Ishikawa (cell line): Measurements from ENCODE around the gene ACSF3.

ENCODE experiments used
- CEBPB ChIP-seq: IDR thresholded peaks from 2 replicates; pipeline ENCODE4 v1.6.1; 2012
- CREB1 ChIP-seq: IDR thresholded peaks from 2 replicates; pipeline ENCODE4 v1.6.1; 2012; ENCODE audit warnings: low read depth
- EGR1 ChIP-seq: IDR thresholded peaks from 2 replicates; pipeline ENCODE4 v1.6.1; 2012
- EP300 ChIP-seq: IDR thresholded peaks from 2 replicates; pipeline ENCODE4 v1.6.1; 2012; ENCODE audit warnings: borderline replicate concordance
- FOXM1 ChIP-seq: IDR thresholded peaks from 2 replicates; pipeline ENCODE4 v1.6.1; 2012; ENCODE audit warnings: low read depth, borderline replicate concordance
- MAX ChIP-seq: IDR thresholded peaks from 2 replicates; pipeline ENCODE4 v1.6.1; 2012
- NFIC ChIP-seq: IDR thresholded peaks from 2 replicates; pipeline ENCODE4 v1.6.1; 2012
- RAD21 ChIP-seq: IDR thresholded peaks from 2 replicates; pipeline ENCODE4 v1.6.1; 2012; ENCODE audit warnings: low read depth
- REST ChIP-seq: IDR thresholded peaks from 2 replicates; pipeline ENCODE4 v1.6.1; 2012; ENCODE audit warnings: low read depth, mild to moderate bottlenecking
- TAF1 ChIP-seq: IDR thresholded peaks from 2 replicates; pipeline ENCODE4 v1.6.1; 2012; ENCODE audit warnings: low read depth, mild to moderate bottlenecking
- TCF12 ChIP-seq: IDR thresholded peaks from 2 replicates; pipeline ENCODE4 v1.6.1; 2012; ENCODE audit warnings: low read depth
- TEAD4 ChIP-seq: IDR thresholded peaks from 2 replicates; pipeline ENCODE4 v1.6.1; 2012
- USF1 ChIP-seq: IDR thresholded peaks from 2 replicates; pipeline ENCODE4 v1.6.1; 2012
- YY1 ChIP-seq: IDR thresholded peaks from 2 replicates; pipeline ENCODE4 v1.6.1; 2012; ENCODE audit warnings: low read depth
- ZBTB7A ChIP-seq: IDR thresholded peaks from 2 replicates; pipeline ENCODE4 v1.6.1; 2012; ENCODE audit warnings: low read depth

ACSF3 gene

GRCh38 chr16:89055313-89055712, 38.3 kb upstream of the ACSF3 start:
- TF ChIP-seq TAF1, result no peak
- TF ChIP-seq REST, result no peak
- no peak for TF ChIP-seq CEBPB
- TF ChIP-seq RAD21, result no peak
- no peak for TF ChIP-seq ZBTB7A
- TF ChIP-seq USF1, result no peak
- no peak for TF ChIP-seq TEAD4
- TF ChIP-seq TCF12, result no peak
- TF ChIP-seq YY1, result no peak
- no peak for TF ChIP-seq FOXM1
- no peak for TF ChIP-seq EP300

DNA sequence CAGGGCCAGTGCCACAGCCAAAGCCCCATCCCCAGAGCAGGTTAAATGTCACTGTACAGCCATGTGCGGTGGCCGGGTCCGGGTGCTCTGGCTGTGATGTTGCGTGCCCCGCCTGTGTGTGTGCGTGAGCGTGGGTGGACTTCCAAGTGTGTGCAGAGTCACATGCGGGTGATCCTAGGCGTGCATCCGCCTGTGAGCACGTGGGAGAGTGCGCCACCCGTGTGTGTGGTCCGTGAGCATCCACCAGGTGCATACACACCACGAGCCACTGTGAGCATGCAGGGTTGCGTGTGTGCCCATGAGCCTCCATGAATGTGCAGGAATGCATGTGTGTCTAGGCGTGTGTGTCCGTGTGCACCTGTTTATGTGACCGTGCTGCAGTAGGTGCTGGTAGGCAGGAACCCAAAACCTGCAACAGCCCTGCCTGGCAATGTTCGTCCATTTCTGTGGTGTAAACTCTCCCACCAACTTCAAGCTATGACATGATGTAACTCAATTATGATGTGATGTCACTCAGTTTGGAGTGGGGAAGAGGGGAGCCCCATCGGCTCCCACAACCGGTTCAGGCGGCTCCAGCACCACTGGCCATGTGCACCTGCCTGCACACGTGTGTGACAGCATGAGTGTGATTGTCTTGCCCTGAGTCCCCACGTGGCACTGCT, 37.6 kb upstream of the ACSF3 start:
- TF ChIP-seq CEBPB (no peak), YY1 (no peak), ZBTB7A (no peak), RAD21 (no peak), TAF1 (no peak), REST (no peak), MAX (no peak), CREB1 (no peak), TCF12 (no peak), TEAD4 (no peak), USF1 (no peak), FOXM1 (no peak), EP300 (no peak), EGR1 (no peak), NFIC (no peak)

GRCh38 chr16:89056592-89056991, 37.1 kb upstream of the ACSF3 start:
- TF ChIP-seq MAX (no peak), CREB1 (no peak), EGR1 (no peak), TAF1 (no peak), RAD21 (no peak), ZBTB7A (no peak), TEAD4 (no peak)

- TF ChIP-seq TAF1 (no peak), TEAD4 (no peak), EP300 (no peak), REST (no peak), FOXM1 (no peak), ZBTB7A (no peak), EGR1 (no peak), TCF12 (no peak), CREB1 (no peak), NFIC (no peak), RAD21 (no peak), CEBPB (no peak)
Observed at GRCh38 chr16:89057738-89058137, 35.9 kb upstream of the ACSF3 start.
